OCI-LY7 (cell line): ENCODE data around the gene VPS37D. TPM values are rescaled to one million over a fixed set of nuclear protein-coding genes. Genes with fewer than 3 reads are reported as not detected.

ENCODE experiments used
- BruUV-seq: library from RNA; stranded (reverse); fragments of 400-500 nt; replicated peaks from 2 replicates; lab custom pipeline; 2021; lab: Mats Ljungman, UMichigan
- CTCF ChIA-PET: fragments of 300-600 bp; sonication (Branson Sonifier 250); formaldehyde crosslinking; loops from one replicate; lab custom pipeline; 2022; ENCODE audit warnings: antibody characterized with exemption; ENCODE audit not compliant: unreplicated experiment; lab: Charles Lee
- POLR2A ChIA-PET: fragments of 300-600 bp; sonication (Branson Sonifier 250); formaldehyde crosslinking; loops from one replicate; lab custom pipeline; 2022; ENCODE audit warnings: antibody characterized with exemption; lab: Charles Lee
- DNase-seq: peaks from one replicate; pipeline ENCODE4 v3.0.0-alpha.2; 2015; ENCODE audit warnings: low spot score
- H2AFZ ChIP-seq: fragments of 200-600 bp; sonication (generic), shearing (Covaris generic); 2 replicates; pipeline ENCODE4 v1.6.1; 2014; ENCODE audit warnings: mild to moderate bottlenecking, antibody characterized with exemption, low read length, moderate library complexity
- H3K27ac ChIP-seq: fragments of 200-600 bp; sonication (generic); 2 replicates; pipeline ENCODE4 v1.5.1; 2014; ENCODE audit warnings: mixed run types, low read depth, mild to moderate bottlenecking, moderate library complexity, low read length, inconsistent platforms; ENCODE audit not compliant: poor library complexity, severe bottlenecking
- H3K36me3 ChIP-seq: fragments of 200-600 bp; sonication (generic); 2 replicates; pipeline ENCODE4 v1.6.1; 2014; ENCODE audit warnings: mild to moderate bottlenecking, antibody characterized with exemption, low read length, moderate library complexity, mixed read lengths; ENCODE audit not compliant: insufficient read depth
- H3K4me1 ChIP-seq: fragments of 200-600 bp; sonication (generic); 2 replicates; pipeline ENCODE4 v1.5.1; 2014; ENCODE audit warnings: mild to moderate bottlenecking, low read length; ENCODE audit not compliant: insufficient read depth, poor library complexity, severe bottlenecking
- H3K4me2 ChIP-seq: fragments of 200-600 bp; sonication (generic); 2 replicates; pipeline ENCODE4 v1.6.1; 2014; ENCODE audit warnings: mild to moderate bottlenecking, low read length
- H3K4me3 ChIP-seq: fragments of 200-600 bp; sonication (generic); 2 replicates; pipeline ENCODE4 v1.5.1; 2014; ENCODE audit warnings: mild to moderate bottlenecking, low read depth, low read length; ENCODE audit not compliant: poor library complexity, severe bottlenecking
- H3K79me2 ChIP-seq: fragments of 200-600 bp; sonication (generic); 2 replicates; pipeline ENCODE4 v1.6.1; 2016; ENCODE audit warnings: low read depth, mild to moderate bottlenecking, low read length, moderate library complexity, mixed read lengths; ENCODE audit not compliant: insufficient read depth
- H3K9me2 ChIP-seq: fragments of 200-600 bp; sonication (generic); 2 replicates; pipeline ENCODE4 v1.6.1; 2016; ENCODE audit warnings: mild to moderate bottlenecking, low read length, mixed read lengths; ENCODE audit not compliant: insufficient read depth
- H3K9me3 ChIP-seq: fragments of 200-600 bp; sonication (generic); 2 replicates; pipeline ENCODE4 v1.6.1; 2014; ENCODE audit warnings: mild to moderate bottlenecking, mixed run types, low read length, mixed read lengths
- H4K20me1 ChIP-seq: fragments of 200-600 bp; sonication (generic); 2 replicates; pipeline ENCODE4 v1.6.1; 2014; ENCODE audit warnings: mild to moderate bottlenecking, antibody characterized with exemption, low read length, moderate library complexity, mixed read lengths; ENCODE audit not compliant: insufficient read depth
- CTCF ChIP-seq: fragments of 200-600 bp; sonication (generic); conservative IDR thresholded peaks from 2 replicates; pipeline ENCODE4 v1.5.1; 2014; ENCODE audit warnings: mild to moderate bottlenecking, antibody characterized with exemption, low read length, moderate library complexity, mixed read lengths
- EZH2phosphoT487 ChIP-seq: fragments of 200-600 bp; sonication (generic); IDR thresholded peaks from 2 replicates; pipeline ENCODE4 v1.6.1; 2018; ENCODE audit warnings: low read depth, borderline replicate concordance, mild to moderate bottlenecking, mixed run types, antibody characterized with exemption, low read length, moderate library complexity, mixed read lengths
- intact Hi-C: fragments of 100-400 bp; cut with micrococcal nuclease; formaldehyde crosslinking; loops from one replicate; pipeline ENCODE4 v1.10.0; 2022; ENCODE audit not compliant: unreplicated experiment
- total RNA-seq, 2 experiments: library from RNA; depleted of rRNA in 1 of 2; stranded (reverse); fragments of >200 nt in 1 of 2; shearing (Covaris generic) in 1 of 2; gene quantifications; 2 replicates each; pipeline ENCODE4 v1.2.3, GENCODE V29; 2014 to 2022

Gene VPS37D
- total RNA-seq, 2 experiments from 2014 or later = 5.3 TPM

GRCh38 chr7:73701357-73701995 lies 33.8 kb downstream of the VPS37D start:
- BruUV-seq = no TSS peak
- Histone ChIP-seq H3K4me3 (no peak overlapping the region), H3K4me2 (no peak overlapping the region), H3K9me3 (no peaks in the 10 kb centered on the region), H4K20me1 (no peaks in the 10 kb centered on the region), H2AFZ (no peak overlapping the region), H3K9me2 (no peaks in the 10 kb centered on the region), H3K36me3 (peaks cover 34% of the 10 kb centered on the region), H3K4me1 (no peaks in the 10 kb centered on the region), H3K79me2 (no peaks in the 10 kb centered on the region), H3K27ac (no peak overlapping the region)
- peak; percentile 35 for DNase-seq
- POLR2A ChIA-PET = interaction anchor here (0.5 to 1.0 kb wide), 3 partner anchors 10 to 281 kb away, joined by 3 to 4 read pairs (median 3); no protein-coding TSS in a partner anchor
- intact Hi-C loops = no loop called here
- CTCF ChIA-PET = interaction anchor here (1.5 kb wide), 1 partner anchor 13 kb away, joined by 4 read pairs; no protein-coding TSS in a partner anchor
- TF ChIP-seq CTCF (peak; percentile 71), EZH2phosphoT487 (no peak)

- CTCF ChIA-PET = interaction anchor here (1.5 kb wide), 1 partner anchor 12 kb away, joined by 4 read pairs; no protein-coding TSS in a partner anchor
- Histone ChIP-seq H3K36me3 (peaks cover 27% of the 10 kb centered on the region), H3K9me2 (no peaks in the 10 kb centered on the region), H3K4me1 (no peaks in the 10 kb centered on the region), H3K27ac (no peak overlapping the region), H2AFZ (no peak overlapping the region), H3K4me2 (no peak overlapping the region), H3K79me2 (no peaks in the 10 kb centered on the region), H4K20me1 (no peaks in the 10 kb centered on the region), H3K9me3 (no peaks in the 10 kb centered on the region), H3K4me3 (no peak overlapping the region)
- intact Hi-C loops = no loop called here
- POLR2A ChIA-PET = interaction anchor here (0.7 kb wide), 1 partner anchor 18 kb away, joined by 3 read pairs; no protein-coding TSS in a partner anchor
- DNase-seq = no peak
- BruUV-seq = no TSS peak
- no peak for TF ChIP-seq EZH2phosphoT487
- TF ChIP-seq CTCF = no peak
Measured at GRCh38 chr7:73702226-73702625, 34.6 kb downstream of the VPS37D start.

- Histone ChIP-seq H3K9me2 (no peaks in the 10 kb centered on the region), H3K36me3 (peaks cover 22% of the 10 kb centered on the region; the same call in 1 of the 2 replicates), H3K4me3 (no peak overlapping the region), H3K9me3 (no peaks in the 10 kb centered on the region), H3K79me2 (no peaks in the 10 kb centered on the region), H3K4me1 (no peaks in the 10 kb centered on the region), H2AFZ (no peak overlapping the region), H3K4me2 (no peak overlapping the region), H4K20me1 (no peaks in the 10 kb centered on the region), H3K27ac (no peak overlapping the region)
- TF ChIP-seq CTCF (no peak), EZH2phosphoT487 (no peak)
- intact Hi-C loops = no loop called here
- ChIA-PET CTCF (interaction anchor here (1.5 kb wide), 1 partner anchor 12 kb away, joined by 4 read pairs; no protein-coding TSS in a partner anchor), POLR2A (interaction anchor here (0.7 kb wide), 1 partner anchor 17 kb away, joined by 3 read pairs; no protein-coding TSS in a partner anchor)
- no TSS peak for BruUV-seq
- no peak for DNase-seq
Measured at GRCh38 chr7:73702665-73703064, 35.0 kb downstream of the VPS37D start.
